ENCODE data around the gene ARID3B.

The ARID3B gene

GRCh38 chr15:74615508-74616365, 74.7 kb downstream of the ARID3B start, which contains the start of gene CLK3:
Gene CLK3 (plus strand): TSS chr15:74615836. CDS start chr15:74619197, 3,361 bp downstream.
- TF ChIP-seq CTCF (IDR thresholded peaks at IDR 0.05; ENCODE audit: borderline replicate concordance, control extremely low read depth, extremely low read depth, insufficient read depth, missing control alignments) = no peak
- in situ Hi-C loops (cut with MboI; ENCODE audit: low sequenced_read_pairs, unreplicated experiment) = no loop called here
- peak; percentile 99 for DNase-seq (ENCODE audit: low spot score)

- in situ Hi-C loops (cut with MboI; ENCODE audit: low sequenced_read_pairs, unreplicated experiment) = no loop called here
- TF ChIP-seq CTCF (IDR thresholded peaks at IDR 0.05; ENCODE audit: borderline replicate concordance, control extremely low read depth, extremely low read depth, insufficient read depth, missing control alignments) = no peak
- DNase-seq (ENCODE audit: low spot score) = peak; percentile 60
Observed at GRCh38 chr15:74616366-74616939, 75.4 kb downstream of the ARID3B start.

- in situ Hi-C loops (cut with MboI; ENCODE audit: low sequenced_read_pairs, unreplicated experiment) = no loop called here
- TF ChIP-seq CTCF (IDR thresholded peaks at IDR 0.05; ENCODE audit: borderline replicate concordance, control extremely low read depth, extremely low read depth, insufficient read depth, missing control alignments) = no peak
- no peak for DNase-seq (ENCODE audit: low spot score)
Observed at GRCh38 chr15:74616996-74617395, 76.0 kb downstream of the ARID3B start.

- in situ Hi-C loops (cut with MboI; ENCODE audit: low sequenced_read_pairs, unreplicated experiment) = no loop called here
- DNase-seq (ENCODE audit: low spot score) = no peak
- TF ChIP-seq CTCF (IDR thresholded peaks at IDR 0.05; ENCODE audit: borderline replicate concordance, control extremely low read depth, extremely low read depth, insufficient read depth, missing control alignments) = no peak
Observed at GRCh38 chr15:74618841-74619596, 78.0 kb downstream of the ARID3B start.

GRCh38 chr15:74619916-74620635, 79.1 kb downstream of the ARID3B start:
- DNase-seq (ENCODE audit: low spot score) = no peak
- TF ChIP-seq CTCF (IDR thresholded peaks at IDR 0.05; ENCODE audit: borderline replicate concordance, control extremely low read depth, extremely low read depth, insufficient read depth, missing control alignments) = no peak
- in situ Hi-C loops (cut with MboI; ENCODE audit: low sequenced_read_pairs, unreplicated experiment) = loop anchor here (5.0 kb wide), 1 partner anchor 243 kb away; no protein-coding TSS in a partner anchor
